Stimulated activated effector memory CD8-positive, alpha-beta T cell treated with anti-CD3 and anti-CD28 coated beads, Interleukin-12 subunit alpha, Interleukin-12 subunit beta, amount 100 ng/mL, for 72 hours (primary cell): ENCODE results near the gene BNIP5.
A peak's percentile ranks its signal among the peaks of the same experiment; 100 is the strongest.

Source experiments
- ATAC-seq: fragments of 150-1000 bp; cut with Tn5 transposase; 2 replicates; pipeline ENCODE4 v1.10.0; 2021
- DNase-seq, 2 donors: peaks; one replicate each; pipeline ENCODE4 v3.0.0; 2021 to 2022; ENCODE audit warnings: low spot score in 2 of 2
- H3K27ac Mint-ChIP-seq: one replicate; pipeline ENCODE4 v1.8.0; 2022; ENCODE audit warnings: mild to moderate bottlenecking, mixed read lengths
- H3K36me3 Mint-ChIP-seq: one replicate; pipeline ENCODE4 v1.8.0; 2022; ENCODE audit warnings: mild to moderate bottlenecking, mixed read lengths
- H3K4me1 Mint-ChIP-seq: one replicate; pipeline ENCODE4 v1.8.0; 2022; ENCODE audit warnings: mixed read lengths
- H3K4me3 Mint-ChIP-seq: one replicate; pipeline ENCODE4 v1.8.0; 2022; ENCODE audit warnings: mild to moderate bottlenecking, mixed read lengths
- H3K9me3 Mint-ChIP-seq: one replicate; pipeline ENCODE4 v1.8.0; 2022; ENCODE audit warnings: mixed read lengths

BNIP5 gene, protein sequence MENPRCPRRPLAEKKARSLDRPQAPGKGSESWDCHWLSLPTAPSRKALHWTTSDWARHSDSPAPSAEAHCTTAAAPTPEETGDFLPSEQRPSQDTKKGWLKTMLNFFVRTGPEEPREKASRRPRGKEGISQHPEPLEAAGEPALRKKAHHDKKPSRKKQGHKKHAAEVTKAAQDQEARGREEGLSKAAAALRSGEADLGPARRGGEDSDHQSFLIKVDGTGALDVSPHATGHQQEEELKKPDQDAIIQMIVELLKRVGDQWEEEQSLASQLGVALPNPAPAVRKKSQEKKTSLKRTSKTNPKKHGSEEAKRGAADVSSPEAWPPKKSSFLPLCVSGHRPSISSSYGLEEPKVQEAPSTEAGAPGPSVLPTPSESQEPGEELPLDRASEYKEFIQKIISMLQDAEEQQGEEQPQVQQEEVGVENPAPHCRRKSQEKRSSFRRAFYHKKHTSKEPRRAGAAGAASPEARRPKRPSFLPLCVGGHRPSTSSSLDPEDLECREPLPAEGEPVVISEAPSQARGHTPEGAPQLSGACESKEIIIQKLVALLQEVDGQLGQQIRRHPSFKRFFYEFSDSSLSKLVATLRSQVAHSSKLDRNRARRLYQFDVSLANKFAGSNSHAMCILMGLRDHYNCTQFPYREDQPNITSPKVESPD

DNA sequence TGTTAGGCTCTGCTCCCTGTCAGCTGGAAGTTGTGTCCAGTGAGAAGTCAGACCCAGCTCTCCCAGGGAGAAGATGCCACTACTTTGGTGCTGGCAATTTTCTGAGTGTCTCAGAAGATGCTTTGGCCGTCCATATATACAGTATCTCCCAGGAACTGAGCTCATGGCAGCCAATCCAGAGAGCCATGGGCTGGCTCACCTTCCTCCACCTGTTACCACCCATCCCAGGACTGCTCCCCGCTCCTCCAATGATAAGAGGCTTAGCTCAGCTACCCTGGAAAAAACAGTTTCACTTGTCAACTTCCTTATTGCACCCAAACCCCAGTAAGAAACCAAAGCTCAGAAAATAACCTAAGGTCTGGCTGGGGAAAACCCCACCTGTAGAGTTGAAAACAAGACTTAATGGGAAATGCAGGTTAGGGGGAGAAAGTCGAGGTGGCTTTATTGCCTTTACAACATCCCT is at the start of gene BNIP5:
TSS of gene BNIP5 (minus strand) at position 110 of the 463 bp plus-strand sequence. CDS start 6,198 bp downstream, outside the sequence.
- DNase-seq = no peak
- Mint-ChIP-seq H3K9me3 (no peaks in the 10 kb centered on the region), H3K4me1 (peaks cover 29% of the 10 kb centered on the region), H3K27ac (no peak within 1 kb of the TSS), H3K4me3 (no peak within 1 kb of the TSS), H3K36me3 (no peaks in the 10 kb centered on the region)
- ATAC-seq = no peak

DNA sequence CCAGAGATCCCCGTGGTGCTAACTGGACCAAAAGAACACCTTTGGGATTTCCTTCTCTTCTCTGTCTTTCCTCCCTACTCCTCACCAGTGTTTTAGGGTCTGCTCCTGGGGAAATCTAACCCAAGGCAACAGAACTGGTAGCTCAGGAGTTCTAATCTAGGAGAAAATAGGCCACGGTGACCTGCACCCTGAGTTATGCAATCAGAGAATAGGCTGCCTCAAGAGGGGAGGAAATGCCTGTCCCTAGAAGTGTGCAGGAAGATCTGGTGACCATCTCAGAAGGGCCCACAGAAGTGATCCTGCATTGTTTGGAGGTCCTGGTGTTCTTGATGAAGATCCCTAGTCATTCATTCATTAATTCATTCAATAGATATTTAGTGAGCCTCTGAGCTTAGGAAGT is 47.4 kb upstream of the BNIP5 start:
- ATAC-seq (no peak), DNase-seq (no peak)
- peaks cover 57% of the 10 kb centered on the region for H3K4me1 Mint-ChIP-seq
- H3K4me3 Mint-ChIP-seq = peak overlapping the region; percentile 22
- no peaks in the 10 kb centered on the region for H3K9me3 Mint-ChIP-seq
- peak overlapping the region; percentile 90 for H3K27ac Mint-ChIP-seq
- H3K36me3 Mint-ChIP-seq = peaks cover 11% of the 10 kb centered on the region

DNA sequence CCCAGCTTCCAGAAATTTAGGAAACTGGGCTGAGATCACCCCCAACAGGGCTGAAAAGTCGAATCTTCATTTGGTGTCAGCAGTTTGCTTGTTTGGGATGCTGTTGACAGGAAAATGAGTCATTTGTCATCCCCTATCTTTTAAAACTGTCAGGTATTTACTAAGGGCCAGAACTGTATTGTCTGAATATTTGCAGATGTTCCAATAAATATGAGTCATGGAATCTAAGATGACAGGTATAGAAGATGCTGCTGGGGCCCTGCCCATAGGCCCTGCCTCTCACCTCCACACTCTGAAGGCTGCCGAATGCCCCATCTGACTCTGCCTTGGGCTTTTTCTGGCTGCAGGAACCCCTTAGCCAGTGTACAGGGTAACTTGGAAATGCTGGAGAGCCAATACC is 46.9 kb upstream of the BNIP5 start:
- Mint-ChIP-seq H3K36me3 (peaks cover 11% of the 10 kb centered on the region), H3K27ac (peak overlapping the region; percentile 90), H3K4me3 (peak overlapping the region; percentile 22), H3K4me1 (peaks cover 62% of the 10 kb centered on the region), H3K9me3 (no peaks in the 10 kb centered on the region)
- ATAC-seq (peak; percentile 82), DNase-seq (no peak)

DNA sequence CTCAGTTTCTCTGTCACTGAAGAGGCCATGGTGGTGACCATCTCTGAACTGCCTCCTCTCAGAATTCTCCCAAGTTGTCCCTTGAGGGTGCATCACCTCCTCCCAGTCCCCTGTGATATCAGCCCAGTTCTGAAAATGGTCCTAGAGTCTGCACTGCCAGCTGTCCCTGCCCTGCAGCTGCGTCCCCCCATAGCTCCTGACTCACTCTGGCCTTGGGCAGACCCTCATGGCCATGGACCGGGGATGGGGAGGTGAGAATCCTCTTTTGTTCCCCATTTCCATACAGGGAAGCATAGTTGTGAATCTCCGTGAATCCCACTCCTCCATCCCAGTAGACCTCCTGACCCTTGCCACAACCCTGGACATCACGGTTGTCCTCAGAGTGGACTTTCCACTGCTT is 46.3 kb upstream of the BNIP5 start:
- DNase-seq (no peak), ATAC-seq (no peak)
- H3K4me1 Mint-ChIP-seq = peaks cover 62% of the 10 kb centered on the region
- peak overlapping the region; percentile 90 for H3K27ac Mint-ChIP-seq
- H3K36me3 Mint-ChIP-seq = peaks cover 11% of the 10 kb centered on the region
- H3K4me3 Mint-ChIP-seq = peak overlapping the region; percentile 22
- H3K9me3 Mint-ChIP-seq = no peaks in the 10 kb centered on the region

DNA sequence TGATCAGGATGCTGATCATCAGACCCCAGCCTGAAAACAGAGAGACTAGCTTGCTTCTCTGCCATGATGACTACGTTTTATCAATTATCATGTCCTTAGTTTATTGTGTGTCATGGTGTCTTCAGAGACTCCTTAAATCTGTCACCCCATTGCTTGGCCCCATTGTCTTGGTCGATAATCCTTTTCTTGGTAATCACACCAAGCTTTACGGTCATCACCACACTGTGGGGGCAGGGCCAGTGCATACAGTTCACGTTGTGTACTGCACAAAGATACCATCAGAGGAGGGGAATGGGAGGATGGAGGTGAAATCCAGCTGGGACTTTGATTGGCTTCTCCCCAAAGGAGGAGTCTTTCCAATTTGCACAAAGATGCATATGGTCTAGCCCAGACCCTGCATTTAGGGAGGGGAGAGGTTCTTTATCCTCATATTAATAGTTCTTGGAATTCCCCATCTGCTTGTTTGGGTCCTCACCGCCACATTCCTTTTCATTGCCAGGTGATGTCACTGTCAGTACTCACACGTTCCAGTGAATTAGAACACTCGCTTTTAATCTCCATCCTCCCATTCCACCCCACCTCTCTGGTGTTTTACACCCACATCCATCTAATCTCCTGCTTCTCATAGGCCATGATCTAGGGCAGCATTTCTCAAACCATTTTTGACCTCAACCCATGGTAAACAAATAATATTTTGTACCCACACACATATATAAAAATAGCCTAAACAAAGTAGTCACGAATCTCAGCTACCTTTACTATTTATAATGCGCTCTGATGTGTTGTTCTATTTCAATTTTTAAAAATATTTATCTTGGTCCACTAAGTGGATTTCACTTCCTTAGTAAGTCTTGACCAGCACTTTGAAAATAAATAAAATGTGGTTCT is 45.1 kb upstream of the BNIP5 start:
- Mint-ChIP-seq H3K36me3 (peaks cover 7% of the 10 kb centered on the region), H3K27ac (peak overlapping the region; percentile 90), H3K4me3 (no peak overlapping the region), H3K4me1 (peaks cover 59% of the 10 kb centered on the region), H3K9me3 (no peaks in the 10 kb centered on the region)
- ATAC-seq = peak; percentile 45
- DNase-seq = no peak

DNA sequence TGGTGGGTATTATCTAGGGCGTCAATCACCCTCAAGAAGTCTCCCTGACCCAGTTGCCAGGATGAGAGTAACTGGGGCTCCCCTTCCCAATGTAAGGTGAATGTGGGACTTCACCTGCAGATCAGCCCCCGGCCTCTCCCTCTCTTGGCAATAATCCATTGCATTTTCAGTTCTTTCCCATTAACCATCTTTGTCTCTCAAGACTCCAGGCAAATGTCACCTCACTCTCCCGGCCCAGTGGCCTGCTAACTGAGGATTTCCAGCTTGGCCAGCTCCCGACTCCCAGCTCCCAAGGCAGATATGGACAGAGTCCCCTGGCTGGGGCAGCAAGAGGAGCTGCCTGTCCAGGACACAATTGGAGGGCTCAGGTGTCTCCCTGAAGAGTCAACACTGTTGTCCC is 43.5 kb upstream of the BNIP5 start:
- Mint-ChIP-seq H3K36me3 (peaks cover 8% of the 10 kb centered on the region), H3K27ac (peak overlapping the region; percentile 32), H3K9me3 (no peaks in the 10 kb centered on the region), H3K4me1 (peaks cover 53% of the 10 kb centered on the region), H3K4me3 (no peak overlapping the region)
- DNase-seq (no peak), ATAC-seq (no peak)

DNA sequence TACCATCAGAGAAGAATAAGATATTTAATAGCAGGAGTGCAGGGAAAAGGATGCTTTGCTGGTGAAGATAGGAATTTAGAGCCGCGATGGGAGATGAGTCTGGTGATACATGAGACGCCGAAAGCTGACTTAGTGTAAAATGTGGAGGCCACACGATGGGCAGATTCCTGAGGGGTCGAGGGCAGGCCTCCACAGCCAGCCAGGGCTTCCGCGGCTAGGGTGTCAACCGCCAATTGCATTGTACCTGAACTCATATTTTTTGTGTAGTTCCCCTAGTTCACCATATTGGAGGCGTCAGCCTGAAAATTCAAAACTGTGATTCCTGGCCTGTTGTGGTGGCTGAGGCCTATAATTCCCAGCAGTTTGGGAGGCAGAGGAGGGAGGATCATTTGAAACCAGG is 42.2 kb upstream of the BNIP5 start:
- ATAC-seq = no peak
- H3K9me3 Mint-ChIP-seq = no peaks in the 10 kb centered on the region
- peaks cover 48% of the 10 kb centered on the region for H3K4me1 Mint-ChIP-seq
- H3K36me3 Mint-ChIP-seq = peaks cover 8% of the 10 kb centered on the region
- no peak overlapping the region for H3K27ac Mint-ChIP-seq
- no peak overlapping the region for H3K4me3 Mint-ChIP-seq
- no peak for DNase-seq

DNA sequence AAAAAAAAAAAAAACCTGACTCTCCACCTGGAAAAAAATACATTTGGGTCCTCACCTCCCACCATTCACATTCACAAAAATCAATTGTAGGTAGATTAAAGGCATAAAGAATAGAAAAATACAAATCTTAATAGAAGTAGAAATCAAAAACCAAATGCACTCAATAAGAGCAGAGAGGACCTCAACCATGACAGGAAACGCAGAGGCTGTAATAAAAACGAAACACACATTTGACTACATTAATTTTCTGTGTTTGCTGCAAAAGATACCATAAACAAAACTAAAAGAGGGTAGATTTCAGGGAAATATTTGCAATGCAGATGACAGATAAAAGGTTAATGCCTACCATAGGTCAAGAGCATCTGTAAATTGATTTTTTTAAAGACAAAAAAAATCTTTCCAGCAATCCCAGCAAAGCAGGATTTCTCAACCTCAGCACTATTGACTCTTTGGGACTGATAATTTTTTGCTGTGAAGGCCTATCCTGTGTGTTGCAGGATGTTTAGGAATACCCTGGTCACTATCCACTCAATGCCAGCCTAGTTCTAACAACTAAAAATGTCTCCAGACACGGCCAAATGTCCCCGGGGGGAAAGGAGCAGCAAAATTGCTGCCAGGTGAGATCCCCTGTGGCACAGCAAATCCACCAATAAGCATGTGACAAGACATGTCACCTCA is 41.7 kb upstream of the BNIP5 start:
- peak overlapping the region; percentile 19 for H3K4me3 Mint-ChIP-seq
- no peak for ATAC-seq
- no peak for DNase-seq
- H3K27ac Mint-ChIP-seq = peak overlapping the region; percentile 6
- no peaks in the 10 kb centered on the region for H3K9me3 Mint-ChIP-seq
- peaks cover 42% of the 10 kb centered on the region for H3K4me1 Mint-ChIP-seq
- H3K36me3 Mint-ChIP-seq = peaks cover 8% of the 10 kb centered on the region

DNA sequence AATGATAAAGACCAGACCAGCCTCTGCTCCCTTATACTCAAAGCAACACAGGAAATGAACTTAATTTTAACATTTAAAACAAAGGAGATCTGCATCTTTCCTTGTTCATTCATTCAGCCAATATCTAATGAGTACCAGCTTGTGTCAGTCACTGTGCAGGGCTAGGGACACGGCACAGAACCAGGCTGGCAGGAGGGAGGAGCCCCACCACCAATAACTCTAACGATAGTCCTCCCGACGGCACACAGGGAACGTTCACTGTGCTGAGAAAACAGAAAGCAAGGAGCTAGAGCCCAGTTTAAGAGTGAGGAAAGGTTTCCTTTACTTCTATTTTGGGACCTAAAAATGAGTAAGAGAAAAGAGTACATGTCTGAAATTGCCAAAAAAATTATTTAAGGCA is 40.9 kb upstream of the BNIP5 start:
- peaks cover 34% of the 10 kb centered on the region for H3K4me1 Mint-ChIP-seq
- H3K9me3 Mint-ChIP-seq = no peaks in the 10 kb centered on the region
- ATAC-seq (no peak), DNase-seq (no peak)
- H3K4me3 Mint-ChIP-seq = peak overlapping the region; percentile 19
- no peak overlapping the region for H3K27ac Mint-ChIP-seq
- H3K36me3 Mint-ChIP-seq = peaks cover 8% of the 10 kb centered on the region

DNA sequence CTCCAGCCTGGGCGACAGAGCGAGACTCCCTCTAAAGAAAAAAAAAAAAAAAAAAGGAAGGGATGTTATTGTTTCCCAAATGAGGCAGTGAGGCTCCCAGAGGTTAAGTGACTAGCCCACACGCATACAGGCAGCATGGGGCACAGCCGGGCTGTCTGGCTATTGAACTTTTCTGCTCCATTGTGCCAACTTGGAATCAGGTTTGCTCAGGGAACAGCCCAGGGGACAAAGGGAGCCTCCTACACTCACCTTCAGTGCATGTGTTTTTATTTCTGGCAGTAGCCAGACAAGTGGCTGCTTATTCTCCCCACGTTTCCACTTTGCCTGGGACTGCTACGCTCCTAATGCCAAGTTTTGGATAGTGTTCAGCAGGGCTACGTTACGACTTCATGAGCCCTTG is 40.1 kb upstream of the BNIP5 start:
- Mint-ChIP-seq H3K9me3 (no peaks in the 10 kb centered on the region), H3K4me3 (no peak overlapping the region), H3K36me3 (peaks cover 13% of the 10 kb centered on the region), H3K4me1 (peaks cover 28% of the 10 kb centered on the region), H3K27ac (no peak overlapping the region)
- DNase-seq = no peak
- ATAC-seq = no peak

DNA sequence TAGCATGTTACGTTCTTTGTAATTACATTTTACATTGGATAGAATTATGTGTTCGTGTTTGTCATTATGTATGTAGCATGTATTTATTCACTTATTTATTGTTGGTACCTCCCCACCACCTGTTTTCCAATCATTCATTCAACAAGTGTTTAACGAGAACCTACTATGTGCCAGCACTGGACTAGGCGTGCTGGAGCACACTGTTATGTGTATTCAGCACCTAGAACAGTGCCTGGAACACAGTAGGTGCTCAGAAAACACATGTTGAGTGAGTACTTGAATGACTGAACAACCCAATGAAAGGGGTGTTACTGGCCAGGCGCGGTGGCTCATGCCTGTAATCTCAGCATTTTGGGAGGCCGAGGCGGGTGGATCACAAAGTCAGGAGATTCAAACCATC is 39.5 kb upstream of the BNIP5 start:
- Mint-ChIP-seq H3K36me3 (peaks cover 16% of the 10 kb centered on the region), H3K4me3 (no peak overlapping the region), H3K9me3 (no peaks in the 10 kb centered on the region), H3K27ac (no peak overlapping the region), H3K4me1 (peaks cover 23% of the 10 kb centered on the region)
- ATAC-seq = no peak
- no peak for DNase-seq

DNA sequence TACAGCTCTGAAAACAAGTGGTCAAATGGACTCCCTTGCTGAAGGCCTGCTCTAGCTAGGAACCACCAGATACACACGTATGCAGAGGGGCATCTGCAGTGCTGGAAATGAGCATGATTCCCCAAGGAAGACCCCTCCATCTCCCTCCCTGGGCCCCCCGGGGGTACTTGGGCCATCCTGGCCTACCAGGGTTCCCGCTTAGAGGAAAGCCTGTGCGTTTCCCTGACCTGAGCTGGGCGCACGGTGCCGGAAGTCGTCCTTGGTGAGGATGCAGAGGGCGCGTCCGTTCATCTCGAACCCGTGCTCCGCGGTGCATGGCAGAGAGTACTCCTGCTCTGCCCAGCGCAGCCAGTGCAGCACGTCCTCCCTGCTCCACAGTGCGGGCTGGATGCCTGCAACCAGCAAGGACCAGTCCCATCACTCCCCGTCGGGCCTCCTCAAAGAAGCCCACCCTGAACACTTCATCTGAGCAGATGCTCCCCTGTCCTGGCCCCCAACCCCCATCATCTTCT is 39.0 kb upstream of the BNIP5 start:
- Mint-ChIP-seq H3K36me3 (peaks cover 16% of the 10 kb centered on the region), H3K27ac (no peak overlapping the region), H3K4me3 (no peak overlapping the region), H3K9me3 (no peaks in the 10 kb centered on the region), H3K4me1 (peaks cover 23% of the 10 kb centered on the region)
- DNase-seq (no peak), ATAC-seq (no peak)

DNA sequence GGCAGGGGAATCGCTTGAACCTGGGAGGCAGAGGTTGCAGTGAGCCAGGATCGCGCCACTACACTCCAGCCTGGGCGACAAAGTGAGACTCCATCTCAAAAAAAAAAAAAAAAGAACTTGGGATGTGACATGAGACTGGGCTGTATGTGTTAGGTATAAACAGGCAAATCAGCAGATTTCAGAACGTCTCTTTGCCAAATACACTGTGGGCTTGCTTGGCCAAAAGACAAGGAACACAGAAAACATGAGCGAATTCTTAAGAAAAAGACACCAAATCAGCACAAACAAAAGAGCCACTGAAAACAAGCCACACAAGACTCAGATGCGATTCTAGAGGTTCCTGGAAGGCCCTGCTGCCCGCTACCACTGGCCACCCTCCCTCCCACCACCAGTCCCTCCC is 38.3 kb upstream of the BNIP5 start:
- Mint-ChIP-seq H3K4me1 (peaks cover 23% of the 10 kb centered on the region), H3K9me3 (no peaks in the 10 kb centered on the region), H3K27ac (no peak overlapping the region), H3K4me3 (no peak overlapping the region), H3K36me3 (peaks cover 16% of the 10 kb centered on the region)
- DNase-seq (no peak), ATAC-seq (no peak)

DNA sequence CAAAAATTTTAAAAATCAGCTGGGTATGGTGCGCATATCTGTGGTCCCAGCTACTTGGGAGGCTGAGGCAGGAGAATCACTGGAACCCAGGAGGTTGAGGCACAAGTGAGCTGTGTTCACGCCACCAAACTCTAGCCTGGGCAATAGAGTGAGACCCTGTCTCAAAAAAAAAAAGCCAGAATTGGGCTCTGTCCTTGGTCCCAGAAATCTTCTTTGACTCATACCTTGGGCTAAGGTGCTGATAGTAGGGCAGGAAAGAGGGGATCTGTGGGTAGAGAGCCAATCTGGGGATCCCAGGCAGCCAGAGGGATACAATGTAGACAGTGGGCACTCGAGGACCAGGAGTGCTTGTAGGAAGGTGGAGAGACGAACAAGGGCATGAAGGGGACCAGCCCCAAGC is 37.5 kb upstream of the BNIP5 start:
- Mint-ChIP-seq H3K4me1 (peaks cover 19% of the 10 kb centered on the region), H3K9me3 (no peaks in the 10 kb centered on the region), H3K27ac (no peak overlapping the region), H3K36me3 (peaks cover 16% of the 10 kb centered on the region), H3K4me3 (no peak overlapping the region)
- DNase-seq (no peak), ATAC-seq (no peak)
